ENCODE results near the gene TSPAN14. TPM values are rescaled to one million over a fixed set of nuclear protein-coding genes. Genes with fewer than 3 reads are reported as not detected.

Gene TSPAN14
- total RNA-seq, 1 experiment from 2014 or later, result 16.4 TPM

GRCh38 chr10:80502621-80503583 is 48.8 kb downstream of the TSPAN14 start:
- no peak for DNase-seq (ENCODE audit: low spot score)

GRCh38 chr10:80503584-80504157 is 49.6 kb downstream of the TSPAN14 start:
- DNase-seq (ENCODE audit: low spot score), result no peak

DNA sequence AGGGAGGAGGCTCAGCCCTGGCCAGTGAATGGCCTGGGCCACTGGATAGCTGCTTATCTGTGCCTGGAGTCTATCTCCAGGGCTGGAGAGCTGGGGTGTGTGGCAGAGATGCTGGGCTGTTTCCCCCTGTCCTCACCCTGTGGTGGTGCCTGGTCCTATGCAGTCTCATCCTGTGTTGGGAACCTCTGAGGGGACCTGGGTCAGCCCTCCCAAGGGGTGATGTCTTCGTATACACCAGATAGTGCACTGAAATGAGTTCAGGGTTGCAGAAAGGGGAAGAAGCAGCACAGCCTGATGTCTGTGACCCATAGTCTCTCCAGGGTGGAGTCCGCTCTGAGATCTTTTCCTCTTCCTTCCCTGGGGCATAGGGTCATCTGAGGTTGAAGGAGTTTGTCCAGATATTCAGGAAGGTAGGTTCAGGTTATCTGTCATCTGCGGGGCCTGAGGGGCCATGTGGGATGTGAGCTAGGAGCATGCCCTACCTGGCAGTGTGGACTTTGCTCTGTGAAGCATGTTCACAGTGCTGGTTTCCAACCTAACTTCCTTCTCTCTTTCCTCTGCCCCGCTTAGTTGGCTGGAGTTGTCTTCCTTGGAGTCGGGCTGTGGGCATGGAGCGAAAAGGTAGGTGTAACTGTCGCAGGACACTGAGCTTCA is 50.2 kb downstream of the TSPAN14 start:
- DNase-seq (ENCODE audit: low spot score), result no peak

- no peak for DNase-seq (ENCODE audit: low spot score)
Measured at GRCh38 chr10:80504897-80505465, 50.9 kb downstream of the TSPAN14 start.

DNA sequence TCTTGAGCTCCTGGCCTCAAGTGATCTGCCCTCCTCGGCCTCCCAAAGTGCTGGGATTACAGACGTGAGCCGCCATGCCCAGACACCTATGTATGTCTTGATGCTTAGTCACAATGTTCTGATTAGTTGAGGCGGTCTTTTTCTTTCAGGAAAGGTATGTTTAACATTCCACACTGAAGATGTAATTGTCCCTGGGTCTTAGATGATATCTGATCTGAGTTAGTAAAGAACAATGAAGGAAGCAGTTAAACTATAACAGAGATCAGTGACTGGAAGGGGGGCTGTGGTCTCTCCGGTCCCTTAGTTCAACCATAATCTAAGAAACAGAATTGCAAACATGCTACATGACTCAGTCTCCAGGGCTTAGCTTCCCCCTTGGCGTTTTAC is 52.1 kb downstream of the TSPAN14 start:
- DNase-seq (ENCODE audit: low spot score), result peak; percentile 31

- DNase-seq (ENCODE audit: low spot score), result no peak
Measured at GRCh38 chr10:80506836-80507487, 52.9 kb downstream of the TSPAN14 start.

GRCh38 chr10:80509108-80509402 is 54.9 kb downstream of the TSPAN14 start:
- DNase-seq (ENCODE audit: low spot score), result no peak

GRCh38 chr10:80509403-80510161 is 55.5 kb downstream of the TSPAN14 start:
- DNase-seq (ENCODE audit: low spot score), result peak; percentile 77

DNA sequence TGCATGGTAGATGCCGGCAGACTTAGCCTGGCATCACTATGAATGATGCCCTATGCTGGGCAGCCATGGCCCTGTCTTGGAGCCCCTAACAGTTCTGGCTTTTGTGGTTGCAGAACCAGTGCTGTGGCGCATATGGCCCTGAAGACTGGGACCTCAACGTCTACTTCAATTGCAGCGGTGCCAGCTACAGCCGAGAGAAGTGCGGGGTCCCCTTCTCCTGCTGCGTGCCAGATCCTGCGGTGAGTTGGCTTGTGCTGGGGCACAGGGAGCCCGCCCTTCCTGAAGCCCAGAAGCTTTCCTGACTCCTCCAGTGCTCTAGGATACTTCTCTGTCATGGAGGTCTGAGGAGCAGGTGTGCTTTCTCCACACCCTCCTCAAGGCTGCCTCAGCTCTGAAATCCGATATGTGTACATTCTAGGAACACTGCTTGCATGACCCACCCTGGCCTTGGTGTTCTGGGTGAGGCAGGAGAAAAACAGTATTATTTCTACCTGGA is 58.0 kb downstream of the TSPAN14 start:
- DNase-seq (ENCODE audit: low spot score), result no peak

GRCh38 chr10:80513106-80513505 is 59.0 kb downstream of the TSPAN14 start:
- DNase-seq (ENCODE audit: low spot score), result no peak

DNA sequence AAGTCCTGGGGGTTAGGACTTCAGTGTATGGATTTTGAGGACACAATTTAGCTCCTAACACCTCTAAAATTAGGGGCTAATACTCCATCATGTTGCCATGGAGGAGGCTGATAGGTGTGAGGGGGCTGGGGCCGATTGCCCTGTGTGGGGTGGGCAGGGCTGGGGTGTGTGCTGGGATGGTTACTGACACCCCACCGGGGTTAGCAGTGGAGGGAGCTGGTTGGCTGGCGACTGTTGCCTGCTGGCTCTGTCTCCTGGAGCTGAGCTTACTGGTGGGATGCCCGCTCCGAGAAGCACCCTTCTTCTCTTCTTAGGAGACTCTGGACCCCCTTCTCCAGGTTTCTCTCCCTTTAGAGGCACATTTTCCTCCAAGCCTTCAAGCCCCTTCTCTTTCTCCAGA is 61.4 kb downstream of the TSPAN14 start:
- DNase-seq (ENCODE audit: low spot score), result no peak

DNA sequence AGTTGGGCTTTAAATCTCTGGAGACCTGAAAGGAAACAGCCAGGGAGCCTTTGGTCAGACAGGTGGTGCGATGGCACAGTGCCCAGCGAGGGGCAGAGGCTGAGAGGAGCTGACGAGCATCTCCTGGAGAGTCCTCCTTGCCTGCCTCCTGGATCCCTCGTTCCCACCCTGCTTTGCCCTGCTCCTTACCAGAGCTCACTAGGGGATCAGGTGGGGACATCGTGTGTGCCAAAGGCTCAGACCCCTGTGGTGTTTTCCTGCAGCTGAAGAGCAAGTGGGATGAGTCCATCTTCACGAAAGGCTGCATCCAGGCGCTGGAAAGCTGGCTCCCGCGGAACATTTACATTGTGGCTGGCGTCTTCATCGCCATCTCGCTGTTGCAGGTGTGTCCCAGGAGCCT is 61.8 kb downstream of the TSPAN14 start:
- no peak for DNase-seq (ENCODE audit: low spot score)

- DNase-seq (ENCODE audit: low spot score), result no peak
Measured at GRCh38 chr10:80516506-80517075, 62.5 kb downstream of the TSPAN14 start.

DNA sequence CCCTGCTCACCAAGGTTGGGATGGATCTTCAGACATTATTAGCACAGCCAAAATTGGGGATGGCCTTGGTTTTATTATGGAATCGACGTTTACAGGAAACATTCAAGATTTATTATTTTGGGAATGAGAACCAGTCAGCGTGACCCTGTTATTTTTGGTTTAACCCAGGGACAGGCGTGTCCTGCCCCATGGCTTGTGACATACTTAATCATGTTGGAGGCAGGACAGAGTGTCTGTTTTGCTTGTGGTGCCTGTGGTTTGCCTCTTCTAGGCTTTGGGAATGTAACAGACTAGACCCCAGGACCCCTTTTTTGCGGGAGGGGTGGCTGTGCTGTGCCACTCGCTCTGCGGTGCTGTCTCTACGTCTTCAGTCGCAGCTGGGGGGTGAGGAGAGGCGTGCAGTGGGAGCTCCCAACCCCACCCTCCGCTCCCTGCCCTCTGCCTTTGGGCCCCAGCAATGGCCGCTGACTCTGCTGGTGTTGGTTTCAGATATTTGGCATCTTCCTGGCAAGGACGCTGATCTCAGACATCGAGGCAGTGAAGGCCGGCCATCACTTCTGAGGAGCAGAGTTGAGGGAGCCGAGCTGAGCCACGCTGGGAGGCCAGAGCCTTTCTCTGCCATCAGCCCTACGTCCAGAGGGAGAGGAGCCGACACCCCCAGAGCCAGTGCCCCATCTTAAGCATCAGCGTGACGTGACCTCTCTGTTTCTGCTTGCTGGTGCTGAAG is 63.5 kb downstream of the TSPAN14 start:
- DNase-seq (ENCODE audit: low spot score), result no peak

DNA sequence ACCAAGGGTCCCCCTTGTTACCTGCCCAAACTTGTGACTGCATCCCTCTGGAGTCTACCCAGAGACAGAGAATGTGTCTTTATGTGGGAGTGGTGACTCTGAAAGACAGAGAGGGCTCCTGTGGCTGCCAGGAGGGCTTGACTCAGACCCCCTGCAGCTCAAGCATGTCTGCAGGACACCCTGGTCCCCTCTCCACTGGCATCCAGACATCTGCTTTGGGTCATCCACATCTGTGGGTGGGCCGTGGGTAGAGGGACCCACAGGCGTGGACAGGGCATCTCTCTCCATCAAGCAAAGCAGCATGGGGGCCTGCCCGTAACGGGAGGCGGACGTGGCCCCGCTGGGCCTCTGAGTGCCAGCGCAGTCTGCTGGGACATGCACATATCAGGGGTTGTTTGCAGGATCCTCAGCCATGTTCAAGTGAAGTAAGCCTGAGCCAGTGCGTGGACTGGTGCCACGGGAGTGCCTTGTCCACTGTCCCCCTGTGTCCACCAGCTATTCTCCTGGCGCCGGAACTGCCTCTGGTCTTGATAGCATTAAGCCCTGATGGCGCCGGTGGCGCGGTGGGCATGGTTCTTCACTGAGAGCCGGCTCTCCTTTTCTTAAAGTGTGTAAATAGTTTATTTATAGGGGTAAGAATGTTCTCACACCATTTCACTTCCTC is 64.2 kb downstream of the TSPAN14 start:
- DNase-seq (ENCODE audit: low spot score), result no peak

- no peak for DNase-seq (ENCODE audit: low spot score)
Measured at GRCh38 chr10:80518807-80519360, 64.8 kb downstream of the TSPAN14 start.

DNA sequence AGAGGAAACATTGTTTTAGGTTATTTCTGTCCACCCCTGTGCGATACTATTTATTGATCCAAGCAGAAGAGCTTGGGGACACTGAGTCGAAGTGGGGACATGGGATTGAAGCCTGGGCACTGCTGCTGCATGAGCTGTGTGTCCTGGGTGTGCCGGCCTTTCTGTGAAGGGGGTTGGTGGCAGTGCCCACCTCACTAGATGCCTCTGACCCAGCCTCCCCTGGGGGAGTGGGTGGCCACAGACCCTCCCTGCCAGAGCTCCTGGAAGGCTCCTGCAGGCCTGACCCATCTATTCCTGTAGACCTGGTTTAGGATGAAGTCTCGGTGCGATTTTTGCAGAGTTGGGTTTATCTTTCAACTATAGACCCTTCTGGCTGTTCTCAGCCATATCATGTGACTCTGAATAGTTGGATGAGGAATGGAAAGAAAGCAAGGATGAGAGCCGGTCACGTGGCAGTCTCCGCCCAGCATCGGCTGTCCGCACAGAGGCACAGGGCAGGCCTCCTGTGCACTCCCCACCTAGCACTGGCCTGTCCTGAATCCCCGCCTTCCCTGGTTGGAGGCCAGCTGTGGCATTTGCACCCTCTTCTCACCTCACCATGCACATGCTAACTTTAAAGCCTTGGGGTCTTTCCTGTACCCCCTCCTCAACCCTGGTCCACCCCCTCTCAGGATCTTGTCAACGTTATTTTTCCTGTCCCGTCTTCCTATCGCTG is 66.0 kb downstream of the TSPAN14 start:
- DNase-seq (ENCODE audit: low spot score), result no peak

GRCh38 chr10:80520661-80521470 is 66.8 kb downstream of the TSPAN14 start:
- DNase-seq (ENCODE audit: low spot score), result no peak

Data from H4 (cell line).